GM12865 (cell line): Measurements from ENCODE around the gene ACP2.

Experiments used
- DNase-seq: peaks from one replicate; pipeline ENCODE4 v3.0.0; 2010; ENCODE audit warnings: low read depth
- H3K4me3 ChIP-seq: 2 replicates; pipeline ENCODE4 v1.5.1; 2011; ENCODE audit warnings: mild to moderate bottlenecking, low read depth, low read length, control low read depth
- CTCF ChIP-seq: IDR thresholded peaks from 2 replicates; pipeline ENCODE4 v1.5.1; 2011; ENCODE audit warnings: low read length, control low read depth, low read depth, inconsistent platforms; ENCODE audit not compliant: insufficient read depth; ENCODE audit errors: missing control alignments

Gene ACP2

GRCh38 chr11:47248664-47249377 lies at the start of gene ACP2:
Gene ACP2 (minus strand): TSS chr11:47248814. CDS start chr11:47248789, 25 bp downstream.
- H3K4me3 ChIP-seq: peak within 1 kb of the TSS; percentile 67
- DNase-seq: peak; percentile 95
- peak; percentile 46 for TF ChIP-seq CTCF

- TF ChIP-seq CTCF: no peak
- DNase-seq: no peak
- no peak overlapping the region for H3K4me3 ChIP-seq
Measured at GRCh38 chr11:47296045-47296444, 47.4 kb upstream of the ACP2 start.

GRCh38 chr11:47295385-47295784 lies 46.8 kb upstream of the ACP2 start:
- TF ChIP-seq CTCF: no peak
- no peak overlapping the region for H3K4me3 ChIP-seq
- no peak for DNase-seq

GRCh38 chr11:47289856-47290255 lies 41.2 kb upstream of the ACP2 start:
- DNase-seq: no peak
- no peak overlapping the region for H3K4me3 ChIP-seq
- TF ChIP-seq CTCF: no peak

- no peak for TF ChIP-seq CTCF
- DNase-seq: no peak
- no peak overlapping the region for H3K4me3 ChIP-seq
Measured at GRCh38 chr11:47288066-47288465, 39.5 kb upstream of the ACP2 start.

- DNase-seq: no peak
- H3K4me3 ChIP-seq: no peak overlapping the region
- no peak for TF ChIP-seq CTCF
Measured at GRCh38 chr11:47285969-47286770, 37.6 kb upstream of the ACP2 start.
